Kidney epithelial cell (primary cell): ENCODE measurements around the gene C14orf132. TPM values are rescaled to one million over a fixed set of nuclear protein-coding genes. Genes with fewer than 3 reads are reported as not detected.

Experiments used
- DNase-seq: peaks from one replicate; pipeline ENCODE4 v3.0.0-alpha.2; 2010; ENCODE audit warnings: low read depth
- H3K27me3 ChIP-seq: 2 replicates; pipeline ENCODE4 v1.6.0; 2011; ENCODE audit warnings: low read length; ENCODE audit not compliant: control insufficient read depth, insufficient read depth
- H3K36me3 ChIP-seq: 2 replicates; pipeline ENCODE4 v1.5.1; 2011; ENCODE audit warnings: low read length; ENCODE audit not compliant: control insufficient read depth, insufficient read depth
- H3K4me3 ChIP-seq: 2 replicates; pipeline ENCODE4 v1.5.1; 2011; ENCODE audit warnings: low read depth, mild to moderate bottlenecking, control low read depth, low read length
- CTCF ChIP-seq: IDR thresholded peaks from 2 replicates; pipeline ENCODE4 v1.5.1; 2011; ENCODE audit warnings: mild to moderate bottlenecking, moderate library complexity, low read length, control low read depth, inconsistent platforms; ENCODE audit not compliant: insufficient read depth, poor library complexity, severe bottlenecking
- total RNA-seq: library from RNA; depleted of rRNA; stranded (reverse); fragments of >200 nt; gene quantifications from 2 replicates; pipeline ENCODE4 v1.2.3, GENCODE V29; 2015

C14orf132 gene
- total RNA-seq, 1 donor from 2014 or later = 8.4 TPM

DNA sequence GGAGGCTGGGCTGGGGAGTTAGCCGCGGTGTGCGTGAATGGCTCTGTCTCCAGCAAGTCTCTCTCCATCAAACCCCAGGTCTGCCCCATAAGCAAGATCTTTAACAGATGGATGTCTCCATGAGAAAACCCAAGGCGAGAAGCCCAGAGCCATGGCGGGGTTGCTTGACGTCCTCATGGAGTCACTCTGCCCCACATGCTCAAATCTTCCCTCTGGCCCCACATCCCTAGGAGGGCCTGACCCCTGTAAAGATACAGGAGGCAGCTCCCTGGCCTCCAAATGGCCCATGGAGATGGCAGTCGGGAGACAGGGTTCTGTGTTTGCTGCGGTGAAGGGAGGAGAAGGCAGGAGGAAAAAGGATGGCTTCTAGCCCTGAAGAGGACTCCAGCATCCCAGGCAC is 49.3 kb downstream of the C14orf132 start:
- no peak for DNase-seq
- Histone ChIP-seq H3K4me3 (no peak overlapping the region), H3K36me3 (no peaks in the 10 kb centered on the region), H3K27me3 (no peaks in the 10 kb centered on the region)
- no peak for TF ChIP-seq CTCF

DNA sequence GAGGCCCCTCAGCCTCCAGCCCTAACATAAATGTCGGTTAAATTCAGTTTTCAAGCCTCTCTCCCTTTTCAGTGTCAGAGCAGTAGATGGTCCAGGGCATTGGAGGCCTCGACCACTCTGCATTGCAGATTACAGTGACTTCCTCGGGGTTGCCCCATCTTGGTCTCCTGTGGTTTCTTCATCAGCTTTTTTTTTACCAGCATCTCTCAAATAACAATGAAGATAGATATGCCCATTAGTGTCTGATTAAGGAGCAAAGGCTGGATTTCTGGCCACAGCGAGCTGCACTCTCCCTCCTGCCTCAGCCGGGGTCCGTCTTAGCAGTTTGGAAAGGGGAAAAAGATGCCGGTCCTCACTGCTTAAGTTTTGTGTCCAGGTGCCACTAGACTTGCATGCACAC is 49.7 kb downstream of the C14orf132 start:
- H3K27me3 ChIP-seq = no peaks in the 10 kb centered on the region
- H3K4me3 ChIP-seq = no peak overlapping the region
- no peaks in the 10 kb centered on the region for H3K36me3 ChIP-seq
- DNase-seq = no peak
- no peak for TF ChIP-seq CTCF

- Histone ChIP-seq H3K36me3 (no peaks in the 10 kb centered on the region), H3K4me3 (no peak overlapping the region), H3K27me3 (no peaks in the 10 kb centered on the region)
- no peak for DNase-seq
- no peak for TF ChIP-seq CTCF
These were observed 50.2 kb downstream of the C14orf132 start for GRCh38 chr14:96089401-96089800.

GRCh38 chr14:96090441-96091148 is 51.4 kb downstream of the C14orf132 start:
- no peak for DNase-seq
- Histone ChIP-seq H3K27me3 (no peaks in the 10 kb centered on the region), H3K36me3 (no peaks in the 10 kb centered on the region), H3K4me3 (no peak overlapping the region)
- no peak for TF ChIP-seq CTCF

GRCh38 chr14:96091149-96091693 is 52.1 kb downstream of the C14orf132 start:
- Histone ChIP-seq H3K27me3 (no peaks in the 10 kb centered on the region), H3K36me3 (no peaks in the 10 kb centered on the region), H3K4me3 (no peak overlapping the region)
- no peak for TF ChIP-seq CTCF
- no peak for DNase-seq

- Histone ChIP-seq H3K4me3 (no peak overlapping the region), H3K36me3 (no peaks in the 10 kb centered on the region), H3K27me3 (no peaks in the 10 kb centered on the region)
- TF ChIP-seq CTCF = no peak
- DNase-seq = no peak
These were observed 52.8 kb downstream of the C14orf132 start for GRCh38 chr14:96091941-96092411.
